Activated naive CD8-positive, alpha-beta T cell treated with anti-CD3 and anti-CD28 coated beads, Interleukin-2, amount 10 ng/mL, durations not matched to agents 7 days and 5 days (primary cell): ENCODE measurements around the gene PLD2. TPM values are rescaled to one million over a fixed set of nuclear protein-coding genes. Genes with fewer than 3 reads are reported as not detected.

Source experiments
- ATAC-seq: fragments of 150-1000 bp; cut with Tn5 transposase; one replicate; pipeline ENCODE4 v1.10.0; 2021; ENCODE audit warnings: low read depth, moderate library complexity
- POLR2A ChIA-PET: fragments of 350-600 bp; sonication (Branson Sonifier 250); formaldehyde crosslinking; loops from one replicate; lab custom pipeline; 2021; ENCODE audit warnings: antibody characterized with exemption; lab: Charles Lee
- DNase-seq: peaks from one replicate; pipeline ENCODE4 v3.0.0; 2021
- H3K27ac Mint-ChIP-seq: one replicate; pipeline ENCODE4 v1.8.0; 2022; ENCODE audit warnings: mild to moderate bottlenecking, mixed read lengths
- H3K27me3 Mint-ChIP-seq: one replicate; pipeline ENCODE4 v1.8.0; 2022; ENCODE audit warnings: mild to moderate bottlenecking, moderate library complexity, mixed read lengths
- H3K36me3 Mint-ChIP-seq: one replicate; pipeline ENCODE4 v1.8.0; 2021; ENCODE audit warnings: mild to moderate bottlenecking, mixed read lengths
- H3K4me1 Mint-ChIP-seq: one replicate; pipeline ENCODE4 v1.8.0; 2021; ENCODE audit warnings: mixed read lengths
- H3K4me3 Mint-ChIP-seq: one replicate; pipeline ENCODE4 v1.8.0; 2022; ENCODE audit warnings: mild to moderate bottlenecking, moderate library complexity, mixed read lengths
- H3K9me3 Mint-ChIP-seq: one replicate; pipeline ENCODE4 v1.8.0; 2021; ENCODE audit warnings: mixed read lengths
- total RNA-seq, 2 experiments: library from RNA; stranded (reverse); gene quantifications; one replicate each; pipeline ENCODE4 v1.2.3, GENCODE V29; 2021

The PLD2 gene, protein sequence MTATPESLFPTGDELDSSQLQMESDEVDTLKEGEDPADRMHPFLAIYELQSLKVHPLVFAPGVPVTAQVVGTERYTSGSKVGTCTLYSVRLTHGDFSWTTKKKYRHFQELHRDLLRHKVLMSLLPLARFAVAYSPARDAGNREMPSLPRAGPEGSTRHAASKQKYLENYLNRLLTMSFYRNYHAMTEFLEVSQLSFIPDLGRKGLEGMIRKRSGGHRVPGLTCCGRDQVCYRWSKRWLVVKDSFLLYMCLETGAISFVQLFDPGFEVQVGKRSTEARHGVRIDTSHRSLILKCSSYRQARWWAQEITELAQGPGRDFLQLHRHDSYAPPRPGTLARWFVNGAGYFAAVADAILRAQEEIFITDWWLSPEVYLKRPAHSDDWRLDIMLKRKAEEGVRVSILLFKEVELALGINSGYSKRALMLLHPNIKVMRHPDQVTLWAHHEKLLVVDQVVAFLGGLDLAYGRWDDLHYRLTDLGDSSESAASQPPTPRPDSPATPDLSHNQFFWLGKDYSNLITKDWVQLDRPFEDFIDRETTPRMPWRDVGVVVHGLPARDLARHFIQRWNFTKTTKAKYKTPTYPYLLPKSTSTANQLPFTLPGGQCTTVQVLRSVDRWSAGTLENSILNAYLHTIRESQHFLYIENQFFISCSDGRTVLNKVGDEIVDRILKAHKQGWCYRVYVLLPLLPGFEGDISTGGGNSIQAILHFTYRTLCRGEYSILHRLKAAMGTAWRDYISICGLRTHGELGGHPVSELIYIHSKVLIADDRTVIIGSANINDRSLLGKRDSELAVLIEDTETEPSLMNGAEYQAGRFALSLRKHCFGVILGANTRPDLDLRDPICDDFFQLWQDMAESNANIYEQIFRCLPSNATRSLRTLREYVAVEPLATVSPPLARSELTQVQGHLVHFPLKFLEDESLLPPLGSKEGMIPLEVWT
- 10 to 100 TPM; 18.8 to 21.7 TPM for total RNA-seq

DNA sequence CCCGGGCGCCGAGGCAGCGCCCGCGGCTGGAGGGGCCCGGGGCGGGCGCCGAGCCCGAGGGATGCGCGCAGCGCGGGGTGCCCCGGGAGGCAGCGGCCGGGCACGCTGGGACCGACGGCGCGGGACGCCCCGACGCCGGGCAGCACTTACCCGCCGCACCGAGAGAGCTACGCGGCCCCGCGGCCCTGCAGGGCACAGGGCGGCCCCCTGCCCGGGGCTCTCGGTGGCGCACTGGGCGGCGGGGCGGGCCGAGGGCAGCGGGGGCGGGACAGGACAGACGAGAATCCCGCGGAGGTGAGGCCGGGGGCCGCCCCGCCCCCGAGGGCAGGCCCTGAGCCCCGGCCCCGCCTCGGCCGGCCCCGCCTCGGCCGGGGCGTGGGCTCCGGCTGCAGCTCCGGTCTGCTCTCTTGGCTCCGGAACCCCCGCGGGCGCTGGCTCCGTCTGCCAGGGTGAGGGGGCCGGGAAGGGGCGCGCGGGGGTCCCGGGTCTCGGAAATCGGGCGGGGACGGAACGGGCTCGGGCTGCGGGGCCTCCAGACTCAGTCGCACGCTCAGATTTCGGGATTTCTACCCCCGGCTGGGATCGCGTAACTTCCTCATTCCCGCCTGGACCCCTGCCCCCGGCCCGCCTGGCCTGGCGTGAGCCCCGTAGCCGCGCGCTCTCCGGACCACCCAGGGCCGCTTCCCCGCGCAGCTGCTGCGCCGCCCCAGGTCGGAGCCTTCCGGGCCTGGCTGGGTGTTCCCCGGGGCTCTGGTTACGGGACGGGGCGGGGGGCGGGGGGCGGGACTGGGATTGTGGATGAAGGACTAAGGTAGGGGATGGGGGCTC, at the start of gene PLD2:
Gene PLD2, plus strand, starts transcription at position 376 of the 828 bp plus-strand sequence. CDS start 621 bp downstream, outside the sequence.
- Mint-ChIP-seq H3K36me3 (peaks cover 9% of the 10 kb centered on the region), H3K4me3 (peak within 1 kb of the TSS; percentile 81), H3K27ac (peak within 1 kb of the TSS; percentile 61), H3K27me3 (no peaks in the 10 kb centered on the region), H3K9me3 (no peaks in the 10 kb centered on the region), H3K4me1 (peaks cover 12% of the 10 kb centered on the region)
- POLR2A ChIA-PET: interaction anchor here (0.6 to 2.7 kb wide), 10 partner anchors 11 to 104 kb away, joined by 3 to 20 read pairs (median 4); partner anchors contain the start of genes ARRB2, C17orf107, GLTPD2 and MINK1
- ATAC-seq (peak; percentile 97), DNase-seq (peak; percentile 92)

DNA sequence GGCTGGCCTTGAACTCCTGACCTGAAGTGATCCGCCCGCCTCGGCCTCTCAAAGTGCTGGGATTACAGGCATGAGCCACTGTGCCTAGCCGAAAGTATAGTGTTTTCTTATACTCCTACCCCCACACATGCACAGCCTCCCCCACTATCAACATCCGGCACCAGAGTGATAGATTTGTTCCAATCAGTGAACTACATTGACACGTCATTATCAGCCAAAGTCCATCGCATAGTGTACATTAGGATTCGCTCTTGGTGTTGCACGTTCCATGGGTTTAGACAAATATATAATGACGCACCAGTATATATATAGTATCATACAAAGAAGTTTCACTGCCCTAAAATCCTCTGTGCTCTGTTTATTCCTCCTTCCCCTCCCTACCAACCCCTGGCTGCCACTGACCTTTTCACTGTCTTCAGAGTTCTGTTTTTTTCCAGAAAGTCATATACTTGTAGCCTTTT, 47.1 kb upstream of the PLD2 start:
- H3K27ac Mint-ChIP-seq: no peak overlapping the region
- POLR2A ChIA-PET: no interaction called here
- no peak overlapping the region for H3K4me3 Mint-ChIP-seq
- no peaks in the 10 kb centered on the region for H3K36me3 Mint-ChIP-seq
- H3K27me3 Mint-ChIP-seq: peaks cover 35% of the 10 kb centered on the region
- ATAC-seq (no peak), DNase-seq (no peak)
- H3K9me3 Mint-ChIP-seq: no peaks in the 10 kb centered on the region
- H3K4me1 Mint-ChIP-seq: no peaks in the 10 kb centered on the region

DNA sequence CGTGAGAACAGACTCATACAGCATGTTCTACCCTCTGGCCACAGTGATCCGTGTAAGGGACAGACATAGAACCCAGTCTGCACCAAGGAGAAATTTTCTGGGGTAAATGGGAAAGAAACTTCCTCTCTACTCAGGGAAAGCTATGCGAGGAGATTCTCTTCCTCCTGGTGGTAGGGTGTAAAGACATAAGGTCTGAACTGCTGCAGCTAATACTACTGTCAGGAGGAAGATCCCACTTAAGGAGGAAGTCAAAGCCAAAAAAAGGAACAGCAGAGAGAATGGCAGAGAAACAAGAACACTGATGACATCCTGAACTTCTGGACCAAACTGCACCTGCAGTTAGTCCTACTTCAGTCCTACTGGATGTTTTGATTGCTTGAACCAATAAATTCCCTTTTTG, 42.4 kb upstream of the PLD2 start:
- ATAC-seq: no peak

DNA sequence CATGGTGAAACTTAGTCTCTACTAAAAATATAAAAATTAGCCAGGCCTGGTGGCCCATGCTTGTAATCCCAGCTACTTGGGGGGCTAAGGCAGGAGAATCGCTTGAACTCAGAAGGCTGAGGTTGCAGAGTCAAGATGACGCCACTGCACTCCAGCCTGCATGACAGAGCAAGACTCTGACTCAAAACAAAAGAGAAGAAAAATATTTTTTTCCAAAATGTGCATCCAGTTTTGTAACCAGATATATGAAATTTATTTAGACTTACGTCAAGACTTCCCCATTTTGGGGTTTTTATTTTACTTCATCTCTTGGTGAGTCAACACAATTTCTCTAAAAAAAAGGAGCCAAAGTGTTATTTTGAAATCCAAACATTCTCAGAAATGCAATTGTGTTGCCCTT, 40.8 kb upstream of the PLD2 start:
- Mint-ChIP-seq H3K36me3 (no peaks in the 10 kb centered on the region), H3K4me3 (no peak overlapping the region), H3K27ac (no peak overlapping the region), H3K4me1 (peaks cover 4% of the 10 kb centered on the region), H3K9me3 (no peaks in the 10 kb centered on the region), H3K27me3 (peaks cover 23% of the 10 kb centered on the region)
- ATAC-seq (no peak), DNase-seq (no peak)
- POLR2A ChIA-PET: no interaction called here

More for the DNA sequence above, 42.4 kb upstream of the PLD2 start:
- POLR2A ChIA-PET: no interaction called here
- Mint-ChIP-seq H3K4me1 (no peaks in the 10 kb centered on the region), H3K36me3 (no peaks in the 10 kb centered on the region), H3K9me3 (no peaks in the 10 kb centered on the region), H3K27ac (no peak overlapping the region), H3K27me3 (peaks cover 18% of the 10 kb centered on the region), H3K4me3 (no peak overlapping the region)
- no peak for DNase-seq

DNA sequence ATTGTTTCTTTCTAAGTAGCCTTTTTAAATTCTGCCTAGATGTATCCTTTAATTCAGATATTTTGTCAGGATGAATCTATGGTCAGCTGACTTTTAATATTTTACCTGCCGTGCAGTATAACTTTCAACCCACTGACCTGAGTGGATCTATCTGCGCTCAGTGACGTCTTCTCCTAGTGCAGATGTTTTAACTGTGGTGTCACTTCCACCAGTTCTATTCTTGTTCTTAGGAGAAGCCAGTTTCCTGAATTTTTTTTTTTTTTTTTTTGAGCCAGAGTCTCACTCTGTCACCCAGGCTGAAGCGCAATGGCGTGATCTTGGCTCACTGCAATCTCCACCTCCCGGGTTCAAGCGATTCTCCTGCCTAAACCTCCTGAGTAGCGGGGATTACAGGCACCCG, 40.2 kb upstream of the PLD2 start:
- Mint-ChIP-seq H3K27ac (no peak overlapping the region), H3K36me3 (no peaks in the 10 kb centered on the region), H3K4me3 (no peak overlapping the region), H3K9me3 (no peaks in the 10 kb centered on the region), H3K27me3 (peaks cover 21% of the 10 kb centered on the region), H3K4me1 (peaks cover 8% of the 10 kb centered on the region)
- POLR2A ChIA-PET: no interaction called here
- no peak for ATAC-seq
- DNase-seq: no peak

DNA sequence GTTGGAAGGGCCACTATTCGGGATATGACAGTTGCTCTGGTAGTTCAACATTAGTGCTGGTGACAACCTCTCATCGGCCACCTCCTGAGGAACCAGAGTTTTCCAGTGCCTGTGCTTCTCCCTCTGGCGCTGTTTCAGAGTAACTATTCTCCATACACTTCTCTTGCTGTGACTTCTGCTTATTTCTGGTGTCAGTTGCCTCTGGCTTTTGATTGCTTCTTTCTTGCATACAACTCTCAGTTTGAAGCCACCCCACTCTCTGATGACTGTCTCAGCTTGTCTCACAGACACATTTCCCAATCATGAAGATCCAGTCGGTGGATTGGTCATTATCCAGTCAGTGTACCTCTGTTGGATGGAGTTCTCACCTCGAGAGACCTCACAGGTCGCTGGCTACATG, 38.7 kb upstream of the PLD2 start:
- no peak for DNase-seq
- no peak for ATAC-seq
- Mint-ChIP-seq H3K4me3 (no peak overlapping the region), H3K36me3 (no peaks in the 10 kb centered on the region), H3K9me3 (no peaks in the 10 kb centered on the region), H3K27me3 (peaks cover 24% of the 10 kb centered on the region), H3K4me1 (peaks cover 11% of the 10 kb centered on the region), H3K27ac (no peak overlapping the region)
- POLR2A ChIA-PET: no interaction called here

DNA sequence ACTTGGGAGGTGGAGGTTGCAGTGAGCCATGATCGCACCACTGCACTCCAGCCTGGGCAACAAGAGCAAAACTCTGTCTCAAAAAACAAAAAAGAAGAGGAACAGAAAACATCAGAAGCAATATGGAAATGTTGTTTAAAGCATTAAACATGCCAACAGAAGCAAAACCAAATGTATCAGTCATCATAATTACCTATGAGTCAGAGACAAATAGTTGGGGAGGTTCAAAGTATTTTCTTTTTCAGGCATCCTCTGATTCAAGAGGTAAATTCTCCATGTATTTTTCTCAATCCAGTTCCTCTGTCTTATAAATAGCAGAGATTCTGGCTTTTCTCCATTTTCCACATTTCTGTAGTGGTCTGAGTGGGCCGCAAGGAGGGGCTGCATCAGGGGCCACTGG, 37.3 kb upstream of the PLD2 start:
- H3K27ac Mint-ChIP-seq: no peak overlapping the region
- peaks cover 13% of the 10 kb centered on the region for H3K4me1 Mint-ChIP-seq
- no peaks in the 10 kb centered on the region for H3K36me3 Mint-ChIP-seq
- DNase-seq (no peak), ATAC-seq (no peak)
- no peaks in the 10 kb centered on the region for H3K9me3 Mint-ChIP-seq
- POLR2A ChIA-PET: no interaction called here
- no peak overlapping the region for H3K4me3 Mint-ChIP-seq
- H3K27me3 Mint-ChIP-seq: peaks cover 23% of the 10 kb centered on the region

DNA sequence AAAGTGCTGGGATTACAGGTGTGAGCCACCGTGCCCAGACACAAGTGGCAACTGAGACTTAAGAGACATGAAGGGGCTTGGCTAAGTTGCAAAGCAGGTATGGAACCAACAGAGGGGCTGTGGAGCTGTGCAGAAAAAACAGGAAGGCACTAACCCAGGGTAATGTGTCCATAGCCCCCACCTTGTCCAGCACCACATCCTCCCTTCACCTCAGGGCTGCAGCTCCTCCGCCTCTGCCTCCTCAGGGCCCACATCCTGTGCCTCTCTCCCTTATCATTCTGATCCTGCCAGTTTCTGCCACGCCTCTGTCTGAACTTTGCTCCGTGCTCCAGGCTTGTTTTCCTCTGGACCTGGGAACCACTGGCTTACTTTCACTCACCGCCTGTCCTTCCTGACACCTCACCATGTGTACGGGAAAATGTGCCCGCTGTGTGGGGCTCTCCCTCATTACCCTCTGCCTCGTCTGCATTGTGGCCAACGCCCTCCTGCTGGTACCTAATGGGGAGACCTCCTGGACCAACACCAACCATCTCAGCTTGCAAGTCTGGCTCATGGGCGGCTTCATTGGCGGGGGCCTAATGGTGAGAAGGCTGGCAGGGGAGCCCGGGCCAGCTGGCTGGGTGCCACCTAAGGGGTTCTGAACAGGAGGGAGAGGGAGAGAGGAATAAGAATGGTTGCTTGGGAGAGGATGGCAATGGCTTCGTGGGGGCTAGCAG, 35.3 kb upstream of the PLD2 start, which contains the start of gene TM4SF5:
Gene TM4SF5, plus strand, starts transcription at position 368 of the 716 bp plus-strand sequence. Its CDS starts 37 bp downstream, at position 405.
- no peaks in the 10 kb centered on the region for H3K36me3 Mint-ChIP-seq
- H3K4me3 Mint-ChIP-seq: peak within 1 kb of the TSS; percentile 17
- POLR2A ChIA-PET: interaction anchor here (0.6 to 1.7 kb wide), 7 partner anchors 17 to 120 kb away, joined by 3 to 6 read pairs (median 3); partner anchors contain the start of genes CXCL16, GLTPD2, PSMB6 and ZMYND15
- peaks cover 25% of the 10 kb centered on the region for H3K27me3 Mint-ChIP-seq
- peaks cover 13% of the 10 kb centered on the region for H3K4me1 Mint-ChIP-seq
- peak within 1 kb of the TSS; percentile 62 for H3K27ac Mint-ChIP-seq
- no peaks in the 10 kb centered on the region for H3K9me3 Mint-ChIP-seq
- DNase-seq (peak; percentile 52), ATAC-seq (peak; percentile 100)

DNA sequence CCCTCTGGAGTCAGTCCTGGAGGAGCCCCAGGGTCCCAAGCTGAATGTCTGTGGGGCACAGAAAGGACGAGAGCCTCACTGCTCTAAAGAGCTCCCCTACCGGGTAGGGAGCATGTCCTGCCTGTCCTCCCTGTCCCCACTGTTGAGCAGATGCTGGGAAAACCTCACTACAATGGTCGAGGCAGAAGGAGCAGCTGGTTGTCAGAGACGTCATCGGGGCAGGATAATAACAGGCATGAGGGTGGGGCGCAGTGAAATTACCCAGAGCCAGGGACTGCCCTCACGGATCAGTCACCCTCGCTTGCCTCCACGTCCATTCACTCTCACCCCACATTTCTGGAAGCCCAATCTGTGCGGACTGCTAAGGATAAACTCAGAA, 34.7 kb upstream of the PLD2 start:
- peaks cover 13% of the 10 kb centered on the region for H3K4me1 Mint-ChIP-seq
- no peaks in the 10 kb centered on the region for H3K9me3 Mint-ChIP-seq
- POLR2A ChIA-PET: interaction anchor here (1.0 to 1.7 kb wide), 3 partner anchors 17 to 119 kb away, joined by 3 read pairs; partner anchors contain the start of gene GLTPD2
- no peaks in the 10 kb centered on the region for H3K36me3 Mint-ChIP-seq
- H3K27ac Mint-ChIP-seq: no peak overlapping the region
- ATAC-seq: no peak
- peaks cover 29% of the 10 kb centered on the region for H3K27me3 Mint-ChIP-seq
- no peak overlapping the region for H3K4me3 Mint-ChIP-seq
- DNase-seq: no peak

DNA sequence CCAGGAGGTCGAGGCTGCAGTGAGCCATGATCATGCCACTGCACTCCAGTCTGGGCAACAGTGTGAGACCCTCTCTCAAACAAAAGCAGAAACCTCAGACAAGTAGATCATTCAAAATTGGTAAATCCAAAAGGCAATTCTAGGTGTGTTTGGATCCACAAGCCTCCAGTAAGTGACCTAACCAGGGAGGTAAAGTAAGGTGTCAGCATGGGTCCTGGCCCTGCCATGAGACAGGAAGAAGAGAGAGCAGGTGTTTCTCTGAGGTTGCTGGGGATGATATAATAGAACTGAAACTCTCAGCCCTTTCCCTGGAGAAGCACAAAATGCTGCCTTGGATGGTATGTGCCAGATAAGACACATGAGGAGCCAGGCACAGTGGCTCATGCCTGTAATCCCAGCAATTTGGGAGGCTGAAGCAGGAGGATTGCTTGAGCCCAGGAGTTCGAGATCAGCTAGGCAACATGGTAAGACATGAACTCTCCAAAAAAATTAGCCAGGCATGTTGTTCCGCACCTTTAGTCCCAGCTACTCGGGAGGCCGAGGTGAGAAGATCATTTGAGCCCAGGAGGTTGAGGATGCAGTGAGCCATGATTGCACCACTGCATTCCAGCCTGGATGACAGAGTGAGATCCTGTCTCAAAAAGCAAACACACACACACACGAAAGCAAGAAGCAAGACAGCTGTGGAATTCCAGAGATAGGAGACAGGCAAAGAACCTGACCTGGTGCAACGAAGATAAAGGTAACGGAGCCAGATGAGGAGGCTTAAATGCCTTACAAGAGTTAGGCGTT, 28.8 kb upstream of the PLD2 start:
- Mint-ChIP-seq H3K36me3 (no peaks in the 10 kb centered on the region), H3K27ac (no peak overlapping the region), H3K4me1 (peaks cover 10% of the 10 kb centered on the region), H3K27me3 (peaks cover 41% of the 10 kb centered on the region), H3K9me3 (no peaks in the 10 kb centered on the region), H3K4me3 (no peak overlapping the region)
- ATAC-seq: no peak
- no peak for DNase-seq
- POLR2A ChIA-PET: no interaction called here

DNA sequence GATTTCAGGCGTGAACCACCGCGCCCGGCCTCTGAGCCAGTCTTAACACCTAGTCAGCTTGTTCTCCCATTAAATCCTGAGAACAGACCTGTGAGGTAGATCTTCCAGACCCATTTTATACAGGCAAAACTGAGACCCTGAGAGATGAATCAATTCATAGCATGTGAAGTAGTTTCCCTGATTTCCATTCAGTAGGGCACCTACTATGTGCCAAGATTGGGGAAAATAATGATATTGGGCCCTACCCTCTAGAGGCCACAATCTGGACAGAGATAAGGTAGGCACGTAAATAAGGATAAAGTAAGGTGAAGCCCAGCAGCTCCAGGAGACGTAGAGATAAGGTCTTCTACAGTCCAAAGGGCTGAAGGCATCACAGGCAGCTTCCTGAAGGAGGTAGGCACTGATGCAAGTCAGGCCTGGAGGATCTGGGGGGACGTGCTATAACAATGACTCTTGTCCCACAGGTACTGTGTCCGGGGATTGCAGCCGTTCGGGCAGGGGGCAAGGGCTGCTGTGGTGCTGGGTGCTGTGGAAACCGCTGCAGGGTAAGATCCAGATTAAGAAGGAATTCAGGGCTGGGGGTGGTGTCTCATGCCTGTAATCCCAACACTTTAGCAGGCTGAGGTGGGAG, 26.5 kb upstream of the PLD2 start:
- Mint-ChIP-seq H3K9me3 (no peaks in the 10 kb centered on the region), H3K4me3 (no peak overlapping the region), H3K4me1 (peaks cover 10% of the 10 kb centered on the region), H3K27ac (no peak overlapping the region), H3K27me3 (peaks cover 56% of the 10 kb centered on the region), H3K36me3 (no peaks in the 10 kb centered on the region)
- DNase-seq (no peak), ATAC-seq (no peak)
- POLR2A ChIA-PET: interaction anchor here (0.9 to 1.0 kb wide), 2 partner anchors 8 to 70 kb away, joined by 3 to 4 read pairs; partner anchors contain the start of genes ARRB2 and GLTPD2
